ENCODE results near the gene GJA3.

GRCh38 chr13:20099319-20099718, 61.5 kb downstream of the GJA3 start:
- no peak for TF ChIP-seq CTCF (conservative IDR thresholded peaks at IDR 0.05)
- no peak for TF ChIP-seq EZH2 (IDR thresholded peaks at IDR 0.05; ENCODE audit: low read depth)

Data from PC-9 (cell line).